Measurements from ENCODE around the gene TTC17. TPM values are rescaled to one million over a fixed set of nuclear protein-coding genes. Genes with fewer than 3 reads are reported as not detected.

The TTC17 gene
- total and polyA plus RNA-seq, 2 of the 4 experiments (the other 2 are of a cell fraction) = 56.3 to 61.3 TPM

DNA sequence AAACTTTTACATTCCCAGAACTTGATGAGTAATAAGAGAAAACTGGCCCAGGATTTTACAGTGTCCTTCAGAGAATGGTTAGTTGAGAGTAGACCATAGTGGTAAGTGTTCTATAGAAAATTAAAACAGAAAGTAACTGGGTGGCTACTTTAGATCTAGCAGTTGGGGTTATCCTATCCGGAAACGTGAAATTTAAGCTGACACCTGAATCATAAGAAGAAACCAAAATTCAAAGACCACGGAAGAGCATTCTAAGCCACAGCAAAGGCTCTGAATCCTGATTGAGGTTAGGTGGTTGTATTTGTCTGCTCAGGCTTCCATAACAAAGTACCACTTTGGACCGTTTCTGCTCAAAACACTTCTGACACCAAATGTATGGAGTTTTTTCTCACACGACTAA is 34.0 kb downstream of the TTC17 start:
- no peak overlapping the region for H3K23ac ChIP-seq (ENCODE audit: low read depth, low read length)
- H3K9me3 ChIP-seq (ENCODE audit: control insufficient read depth, insufficient read depth, low read length) = no peaks in the 10 kb centered on the region
- H3K27me3 ChIP-seq (ENCODE audit: control insufficient read depth, insufficient read depth, low read length) = no peaks in the 10 kb centered on the region
- intact Hi-C loops (cut with micrococcal nuclease) = no loop called here
- no peaks in the 10 kb centered on the region for H3K4me1 ChIP-seq (ENCODE audit: control insufficient read depth, insufficient read depth, low read length)
- H4K20me1 ChIP-seq (ENCODE audit: insufficient read depth, low read length) = no peaks in the 10 kb centered on the region
- no CpG with 5 or more reads among the region's 5 CpGs for WGBS, 2 experiments (ENCODE audit: extremely low coverage in 2 of 2, insufficient read length in 1 of 2)
- dilution Hi-C loops (cut with HindIII; ENCODE audit: low sequenced_read_pairs, unreplicated experiment) = no loop called here
- BruUV-seq (replicated peaks) = no TSS peak
- H2BK20ac ChIP-seq (ENCODE audit: low read depth, low read length) = no peak overlapping the region
- H2BK15ac ChIP-seq (ENCODE audit: low read depth, low read length) = no peak overlapping the region
- DNase-seq (no peak), ATAC-seq (ENCODE audit: low read depth) (no peak)
- H2AK9ac ChIP-seq (replicated peaks; ENCODE audit: low read depth, low read length, poor library complexity) = no peak overlapping the region
- POLR2A ChIA-PET (ENCODE audit: unreplicated experiment) = no interaction called here
- H3K79me1 ChIP-seq (ENCODE audit: low read depth in 1 of 2, low read length in 2 of 2) = peaks cover 3 to 10% of the 10 kb centered on the region in 2 experiments; a peak in 2 of 4 replicates
- H4K8ac ChIP-seq (ENCODE audit: low read depth in 2 of 2, low read length in 2 of 2) = no peak overlapping the region
- H3K9ac ChIP-seq (ENCODE audit: low read depth, low read length) = no peak overlapping the region
- H4K5ac ChIP-seq (ENCODE audit: low read depth, low read length) = no peak overlapping the region
- H3K4me2 ChIP-seq (ENCODE audit: low read depth, low read length) = no peak overlapping the region
- 0 out of 2 replicates have a peak, but pooled peaks cover 3% of the 10 kb centered on the region for H3K9me1 ChIP-seq (ENCODE audit: insufficient read depth, low read length)
- no peak overlapping the region for H3K27ac ChIP-seq (ENCODE audit: insufficient read depth, low read length)
- no peak overlapping the region for H4K91ac ChIP-seq (ENCODE audit: insufficient read depth, low read depth, low read length)
- H3K56ac ChIP-seq (ENCODE audit: extremely low read depth, insufficient read depth, low read length) = no peak overlapping the region
- peaks cover 29% of the 10 kb centered on the region for H3K36me3 ChIP-seq (ENCODE audit: control insufficient read depth, insufficient read depth, low read length)
- CTCF ChIA-PET = no interaction called here
- in situ Hi-C loops (cut with MboI; ENCODE audit: low sequenced_read_pairs) = no loop called here
- no peak overlapping the region for H2BK120ac ChIP-seq (ENCODE audit: low read depth, low read length)
- no peak overlapping the region for H3K14ac ChIP-seq (replicated peaks; ENCODE audit: low read depth, low read length)
- no peak overlapping the region for H3K4me3 ChIP-seq (ENCODE audit: insufficient read depth, low read depth, low read length)
- H3K4ac ChIP-seq (ENCODE audit: low read depth, low read length) = no peak overlapping the region
- TF ChIP-seq RFX5 (IDR thresholded peaks at IDR 0.05; ENCODE audit: low read depth, low read length) (no peak), CEBPB (IDR thresholded peaks at IDR 0.05; ENCODE audit: low read depth, low read length) (no peak), SMC3 (IDR thresholded peaks at IDR 0.05; ENCODE audit: low read depth, low read length) (no peak), CHD1 (IDR thresholded peaks at IDR 0.05; ENCODE audit: low read depth, low read length) (no peak), MAFK (IDR thresholded peaks at IDR 0.05; ENCODE audit: low read depth, low read length) (no peak), USF2 (IDR thresholded peaks at IDR 0.05; ENCODE audit: low read depth, low read length) (no peak), RAD21 (IDR thresholded peaks at IDR 0.05; ENCODE audit: low read length) (no peak), BHLHE40 (IDR thresholded peaks at IDR 0.05; ENCODE audit: low read depth, low read length) (no peak), CTCF (conservative IDR thresholded peaks at IDR 0.05; ENCODE audit: low read depth, low read length) (no peak), POLR2A (IDR thresholded peaks at IDR 0.05; ENCODE audit: low read depth, low read length) (no peak), NFE2L2 (IDR thresholded peaks at IDR 0.05; ENCODE audit: low read depth, low read length) (no peak), MAZ (IDR thresholded peaks at IDR 0.05; ENCODE audit: borderline replicate concordance, low read depth, low read length) (no peak), MXI1 (IDR thresholded peaks at IDR 0.05; ENCODE audit: borderline replicate concordance, low read depth, low read length) (no peak)
- H2BK5ac ChIP-seq (ENCODE audit: low read depth, low read length, poor library complexity, severe bottlenecking) = no peak overlapping the region
- H3K18ac ChIP-seq (ENCODE audit: low read depth, low read length) = no peak overlapping the region
- no peak overlapping the region for H2AK5ac ChIP-seq (ENCODE audit: low read depth, low read length)
- H2AFZ ChIP-seq (replicated peaks; ENCODE audit: low read length, poor library complexity) = no peak overlapping the region
